Right kidney (tissue), 1 donor: Measurements from ENCODE around the gene FSCN2.

Experiments
- DNase-seq: peaks from one replicate; pipeline ENCODE4 v3.0.0-alpha.2; 2016

FSCN2 gene

GRCh38 chr17:81540676-81541027 is 12.5 kb downstream of the FSCN2 start:
- DNase-seq, result no peak

- no peak for DNase-seq
Measured at GRCh38 chr17:81541123-81541522, 12.9 kb downstream of the FSCN2 start.

- no peak for DNase-seq
Measured at GRCh38 chr17:81542431-81543338, 14.5 kb downstream of the FSCN2 start.

- DNase-seq, result no peak
Measured at GRCh38 chr17:81543339-81543675, 15.1 kb downstream of the FSCN2 start.

GRCh38 chr17:81543756-81544155 is 15.6 kb downstream of the FSCN2 start:
- DNase-seq, result no peak

- DNase-seq, result no peak
Measured at GRCh38 chr17:81544281-81544974, 16.3 kb downstream of the FSCN2 start.

- DNase-seq, result no peak
Measured at GRCh38 chr17:81545160-81545949, 17.2 kb downstream of the FSCN2 start.

- no peak for DNase-seq
Measured at GRCh38 chr17:81546906-81547613, 18.9 kb downstream of the FSCN2 start.

GRCh38 chr17:81547614-81547982 is 19.4 kb downstream of the FSCN2 start:
- DNase-seq, result no peak

- no peak for DNase-seq
Measured at GRCh38 chr17:81549031-81549557, 20.9 kb downstream of the FSCN2 start.

- no peak for DNase-seq
Measured at GRCh38 chr17:81549826-81550225, 21.6 kb downstream of the FSCN2 start.

- no peak for DNase-seq
Measured at GRCh38 chr17:81550285-81550684, 22.1 kb downstream of the FSCN2 start.

- DNase-seq, result no peak
Measured at GRCh38 chr17:81550830-81551457, 22.8 kb downstream of the FSCN2 start.

GRCh38 chr17:81551458-81552243 is 23.5 kb downstream of the FSCN2 start:
- DNase-seq, result peak; percentile 63

GRCh38 chr17:81552244-81553017 is 24.3 kb downstream of the FSCN2 start, which contains the start of gene FAAP100:
FAAP100 (minus strand) TSS chr17:81552353; CDS start chr17:81552330, 23 bp downstream.
- DNase-seq, result peak; percentile 95

GRCh38 chr17:81553018-81553615 is 24.9 kb downstream of the FSCN2 start:
- DNase-seq, result peak; percentile 78

- DNase-seq, result peak; percentile 39
Measured at GRCh38 chr17:81553616-81554181, 25.5 kb downstream of the FSCN2 start.

- no peak for DNase-seq
Measured at GRCh38 chr17:81556175-81556691, 28.1 kb downstream of the FSCN2 start.

GRCh38 chr17:81556863-81557262 is 28.7 kb downstream of the FSCN2 start:
- DNase-seq, result no peak
